GM10266 (cell line): ENCODE results near the gene TTLL3.
A peak's percentile ranks its signal among the peaks of the same experiment; 100 is the strongest.
"Not testable (repeated sequence)": the region's sequence is repeated elsewhere in the genome, so short reads cannot be mapped to it uniquely, and the experiment has no call there.

ENCODE experiments used
- DNase-seq: peaks from one replicate; pipeline ENCODE4 v3.0.0; 2012; ENCODE audit errors: extremely low spot score
- TF ChIP-seq, protein P1 (sequence below): IDR thresholded peaks from 2 replicates; pipeline ENCODE4 v1.5.1; 2012; ENCODE audit warnings: mild to moderate bottlenecking, low read depth; ENCODE audit not compliant: control insufficient read depth, insufficient read depth; ENCODE audit errors: missing control alignments

TTLL3 gene

DNA sequence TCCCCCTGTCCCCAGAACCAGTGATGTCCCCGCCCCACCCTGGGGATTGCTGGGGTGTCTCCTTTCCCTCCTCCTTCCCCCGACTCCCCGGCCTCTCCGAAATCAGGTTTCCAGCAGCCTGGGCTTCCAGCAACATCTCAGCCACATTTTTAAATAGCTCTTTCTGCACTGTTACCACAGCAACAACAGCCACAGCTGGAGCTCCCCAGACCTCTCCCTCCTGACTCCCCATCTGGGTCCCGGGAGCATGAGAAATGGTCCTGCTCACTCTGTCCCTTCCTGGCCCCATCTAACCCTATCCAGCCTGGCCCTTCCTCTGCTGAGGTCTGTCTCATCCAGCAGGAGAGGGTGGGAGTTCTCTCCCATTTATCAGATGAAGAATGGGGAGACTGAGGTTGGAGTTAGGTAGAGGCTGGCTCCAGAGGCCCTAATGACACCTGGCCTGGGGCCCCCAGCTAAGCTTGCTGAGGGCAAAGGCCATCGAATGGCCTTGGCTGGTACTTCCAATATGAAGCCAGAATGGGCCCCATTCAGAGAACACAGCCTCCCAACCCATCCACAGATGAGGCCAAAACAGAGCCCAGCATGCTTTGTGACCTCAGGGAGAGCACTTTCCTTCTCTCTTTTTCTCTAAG, 41.8 kb upstream of the TTLL3 start:
- TF ChIP-seq, protein P1, sequence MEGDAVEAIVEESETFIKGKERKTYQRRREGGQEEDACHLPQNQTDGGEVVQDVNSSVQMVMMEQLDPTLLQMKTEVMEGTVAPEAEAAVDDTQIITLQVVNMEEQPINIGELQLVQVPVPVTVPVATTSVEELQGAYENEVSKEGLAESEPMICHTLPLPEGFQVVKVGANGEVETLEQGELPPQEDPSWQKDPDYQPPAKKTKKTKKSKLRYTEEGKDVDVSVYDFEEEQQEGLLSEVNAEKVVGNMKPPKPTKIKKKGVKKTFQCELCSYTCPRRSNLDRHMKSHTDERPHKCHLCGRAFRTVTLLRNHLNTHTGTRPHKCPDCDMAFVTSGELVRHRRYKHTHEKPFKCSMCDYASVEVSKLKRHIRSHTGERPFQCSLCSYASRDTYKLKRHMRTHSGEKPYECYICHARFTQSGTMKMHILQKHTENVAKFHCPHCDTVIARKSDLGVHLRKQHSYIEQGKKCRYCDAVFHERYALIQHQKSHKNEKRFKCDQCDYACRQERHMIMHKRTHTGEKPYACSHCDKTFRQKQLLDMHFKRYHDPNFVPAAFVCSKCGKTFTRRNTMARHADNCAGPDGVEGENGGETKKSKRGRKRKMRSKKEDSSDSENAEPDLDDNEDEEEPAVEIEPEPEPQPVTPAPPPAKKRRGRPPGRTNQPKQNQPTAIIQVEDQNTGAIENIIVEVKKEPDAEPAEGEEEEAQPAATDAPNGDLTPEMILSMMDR = no peak
- DNase-seq = no peak

DNA sequence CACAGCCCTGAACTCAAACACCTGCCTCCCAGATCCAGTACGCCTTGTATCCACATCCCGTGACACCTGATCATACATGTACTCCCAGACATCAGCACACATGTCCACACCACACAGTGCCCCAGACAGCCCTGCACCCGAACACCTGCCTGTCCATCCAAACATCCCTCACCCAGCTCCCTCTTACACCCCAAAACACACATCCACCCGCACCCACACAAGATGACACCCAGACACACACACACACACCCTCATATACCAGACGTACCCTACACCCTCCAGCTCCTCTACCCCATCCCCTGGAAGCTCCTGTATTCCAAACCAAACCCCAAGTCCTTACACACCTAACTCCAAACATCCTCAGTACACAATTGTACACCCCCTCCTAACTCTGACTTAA, 41.0 kb upstream of the TTLL3 start:
- TF ChIP-seq, protein P1 = no peak
- no peak for DNase-seq

DNA sequence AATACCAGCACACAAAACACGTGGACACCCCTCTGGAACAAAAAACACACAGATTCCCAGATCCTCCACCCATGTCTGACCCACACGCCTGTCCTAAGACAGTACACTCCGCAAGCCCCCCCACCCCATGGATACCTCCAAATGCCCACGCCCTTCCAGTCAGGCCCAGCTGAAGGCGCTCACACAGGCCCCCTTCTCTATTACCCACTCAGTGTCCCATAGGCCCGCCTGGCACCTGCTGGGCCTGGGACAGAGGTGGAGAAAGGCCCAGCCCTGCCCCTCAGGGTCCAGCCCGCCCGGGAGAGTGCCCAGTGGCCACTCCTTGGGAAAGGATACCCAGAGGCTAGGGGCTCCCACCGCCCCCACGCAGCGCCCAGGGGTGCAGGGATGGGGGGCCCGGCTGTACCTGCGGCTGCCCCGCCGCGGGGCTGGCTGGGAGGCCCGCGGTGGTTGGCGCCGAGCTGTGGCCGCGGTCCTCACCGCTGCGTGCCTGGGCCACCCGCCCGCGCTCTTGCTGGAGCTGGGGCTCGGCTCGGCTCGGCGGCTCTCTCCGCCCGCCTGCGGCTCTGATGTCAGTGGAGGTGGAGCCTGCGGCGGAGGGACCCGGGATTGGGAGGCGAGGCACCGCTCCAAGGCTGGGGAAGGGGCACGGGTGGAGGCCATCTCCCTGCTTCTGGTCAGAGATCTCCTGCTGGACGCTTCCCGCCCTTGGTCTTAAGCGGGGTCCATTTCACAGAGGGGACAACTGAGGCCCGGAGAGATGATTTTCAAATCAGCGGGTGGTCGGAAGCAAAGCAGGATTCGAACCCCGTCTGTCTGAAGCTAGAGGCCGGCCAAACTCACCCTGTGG, 40.4 kb upstream of the TTLL3 start, which contains the start of gene CAMK1:
Gene CAMK1, minus strand, starts transcription at position 522 of the 850 bp plus-strand sequence. CDS start 2,198 bp downstream, outside the sequence.
- TF ChIP-seq, protein P1 = peak; percentile 5
- DNase-seq = peak; percentile 78

DNA sequence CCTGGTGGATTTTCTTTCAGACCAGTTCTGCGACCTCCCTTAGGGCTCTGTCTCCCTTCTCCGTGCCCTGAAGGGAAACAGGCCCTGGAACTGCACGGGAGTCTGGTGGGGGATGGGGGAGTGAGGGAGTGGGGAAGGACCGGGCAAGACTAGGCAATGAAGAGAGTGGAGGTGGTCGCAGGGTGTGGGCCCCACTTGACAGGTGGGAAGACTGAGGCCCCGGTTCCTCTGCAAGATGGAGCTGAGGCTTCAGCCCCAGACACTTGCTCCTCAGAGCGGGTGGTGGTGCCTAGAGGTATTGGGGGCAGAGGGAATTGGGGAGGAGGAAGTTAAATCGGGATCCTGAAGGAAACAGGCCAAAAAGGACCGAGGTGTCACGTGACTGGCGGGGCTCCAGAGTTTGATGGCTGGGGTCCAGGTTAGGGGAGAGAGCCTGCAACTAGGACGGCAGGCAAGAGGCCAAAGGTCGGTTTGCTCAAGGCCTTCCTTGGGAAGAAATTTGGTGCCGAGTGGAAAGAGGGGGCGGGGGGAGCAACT, 39.7 kb upstream of the TTLL3 start:
- TF ChIP-seq, protein P1 = no peak
- peak; percentile 23 for DNase-seq

DNA sequence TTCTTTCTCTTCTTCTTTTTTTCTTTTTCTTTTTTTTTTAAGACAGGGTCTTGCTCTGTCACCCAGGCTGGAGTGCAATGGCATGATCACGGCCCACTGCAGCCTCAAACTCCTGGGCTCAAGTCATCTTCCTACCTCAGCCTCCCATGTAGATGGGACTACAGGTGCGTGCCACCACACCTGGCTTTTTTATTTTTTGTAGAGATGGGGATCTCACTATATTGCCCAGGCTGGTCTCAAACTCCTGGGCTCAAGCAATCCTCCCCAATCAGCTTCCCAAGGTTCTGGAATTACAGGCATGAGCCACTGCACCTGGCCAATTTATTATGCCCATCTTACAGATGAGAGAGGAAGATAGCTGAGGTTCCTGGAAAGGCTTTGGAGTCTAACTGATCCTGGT, 39.1 kb upstream of the TTLL3 start:
- not testable (repeated sequence) for DNase-seq

DNA sequence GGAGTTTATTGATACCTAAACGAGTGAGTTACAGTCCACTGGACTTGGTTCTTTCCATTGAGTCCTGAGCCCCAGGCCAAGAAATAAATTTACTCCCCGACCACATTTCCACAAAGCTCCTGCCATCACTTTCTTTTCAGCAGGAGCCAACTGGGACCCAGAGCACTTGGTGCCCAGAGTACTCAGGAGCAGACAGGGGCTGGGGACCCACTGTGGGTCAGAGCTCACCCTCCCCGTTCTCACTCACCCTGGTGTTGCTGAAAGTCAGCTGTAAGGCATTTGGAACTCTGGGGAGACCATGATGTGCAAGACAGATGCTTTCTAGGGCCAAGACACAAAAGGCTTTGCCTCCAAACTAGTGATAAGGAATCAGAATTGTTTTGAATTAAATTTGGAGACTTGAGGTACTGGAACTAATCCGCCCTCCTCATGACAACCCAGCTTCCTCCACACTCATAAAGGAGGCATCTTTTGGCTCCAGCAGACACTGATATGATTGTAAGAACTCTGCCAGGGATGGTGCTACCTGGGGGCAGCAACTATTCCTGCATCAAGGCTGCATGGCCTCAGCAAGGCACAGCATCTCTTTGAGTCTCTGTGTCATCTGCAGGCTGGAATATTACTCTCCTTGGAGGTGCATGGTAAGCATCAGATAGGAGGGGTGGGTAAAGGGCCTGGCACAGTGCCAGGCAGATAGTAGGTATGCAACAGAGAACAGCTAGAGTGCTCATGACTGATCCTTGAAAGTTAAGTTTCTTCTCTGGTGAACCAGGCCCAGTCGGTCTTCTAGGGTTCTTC, 33.0 kb upstream of the TTLL3 start:
- no peak for DNase-seq
- TF ChIP-seq, protein P1 = no peak

DNA sequence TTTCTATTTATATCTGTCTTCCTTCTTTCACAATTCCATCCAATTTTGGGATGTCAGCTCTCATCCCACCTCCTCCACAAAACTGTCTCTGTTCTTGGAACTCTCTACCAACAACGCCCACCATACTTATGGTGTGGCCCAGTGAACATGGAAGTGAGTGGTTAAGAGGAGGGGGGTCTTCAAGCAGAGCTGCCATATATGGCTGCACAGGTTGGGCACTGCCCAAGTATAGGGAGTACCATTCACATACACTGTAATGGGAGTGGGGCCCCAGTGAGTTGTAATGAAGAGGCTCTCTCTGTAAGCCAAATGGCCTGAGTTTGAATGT, 32.4 kb upstream of the TTLL3 start:
- no peak for DNase-seq
- TF ChIP-seq, protein P1 = no peak
